ENCODE measurements around the gene ATP1A4. TPM values are rescaled to one million over a fixed set of nuclear protein-coding genes. Genes with fewer than 3 reads are reported as not detected.

The ATP1A4 gene
- total and polyA plus RNA-seq, 9 of the 15 experiments (the other 6 are each of a cell fraction or from before 2014, with no cell fraction given): 0.07 TPM; not detected in 8

DNA sequence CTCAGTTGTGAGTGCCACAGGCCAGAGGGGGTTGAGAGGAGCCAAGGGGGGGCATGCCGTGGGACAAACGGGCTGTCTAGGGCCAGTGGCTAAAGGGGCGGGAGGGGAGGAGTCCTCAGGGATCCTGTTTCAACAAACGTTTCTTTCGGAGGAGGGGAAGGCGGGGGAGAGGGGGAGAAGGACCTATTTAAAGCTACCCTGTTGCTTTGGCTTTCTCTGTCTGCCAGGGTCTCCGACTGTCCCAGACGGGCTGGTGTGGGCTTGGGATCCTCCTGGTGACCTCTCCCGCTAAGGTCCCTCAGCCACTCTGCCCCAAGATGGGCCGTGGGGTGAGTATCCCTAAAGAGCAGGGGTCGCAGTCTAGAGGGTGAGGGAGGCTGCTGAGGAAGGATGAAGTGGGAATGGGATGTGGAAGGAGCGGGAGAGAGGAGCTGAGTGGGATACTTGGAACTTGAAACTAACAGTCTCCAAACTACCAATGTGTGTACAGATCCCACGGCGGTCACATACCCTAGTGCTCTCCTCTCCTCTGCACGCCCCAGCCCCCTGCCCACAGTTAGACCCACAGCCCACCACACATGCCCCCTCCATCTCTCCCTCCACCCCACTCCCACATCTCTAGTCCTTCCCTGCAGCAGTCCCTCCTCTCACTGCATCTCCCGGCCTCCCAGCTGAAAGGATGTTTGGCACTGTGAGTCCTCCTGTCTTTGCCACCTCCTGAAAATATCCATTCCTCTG lies 35.7 kb upstream of the ATP1A4 start, which contains the start of gene ATP1A2:
TSS of gene ATP1A2 (plus strand) at position 215 of the 738 bp plus-strand sequence. CDS start at position 318, 103 bp downstream.
- H2AFZ ChIP-seq (ENCODE audit: low read depth, low read length): no peak within 1 kb of the TSS
- intact Hi-C loops (cut with micrococcal nuclease): no loop called here
- H3K79me2 ChIP-seq (ENCODE audit: control insufficient read depth, insufficient read depth, low read length): no peaks in the 10 kb centered on the region
- WGBS (ENCODE audit: insufficient coverage, low coverage, missing lambda C conversion rate): under 1% methylated on average over 15 of the region's 16 CpGs
- H3K4me3 ChIP-seq: no peak within 1 kb of the TSS
- peaks cover 27 to 60% of the 10 kb centered on the region in 2 experiments for H3K27me3 ChIP-seq (ENCODE audit: control insufficient read depth in 2 of 2, insufficient read depth in 2 of 2, low read length in 2 of 2)
- BruUV-seq (replicated peaks): no TSS peak
- H4K20me1 ChIP-seq (replicated peaks; ENCODE audit: control insufficient read depth, insufficient read depth, low read length): no peaks in the 10 kb centered on the region
- no peaks in the 10 kb centered on the region; a peak in 1 of 5 replicates for H3K4me1 ChIP-seq (replicated peaks in 1 of 2; ENCODE audit: control insufficient read depth in 2 of 2, insufficient read depth in 2 of 2, low read length in 2 of 2)
- no peaks in the 10 kb centered on the region for H3K9me3 ChIP-seq (replicated peaks; ENCODE audit: control insufficient read depth, insufficient read depth, low read depth, low read length)
- H3K36me3 ChIP-seq (ENCODE audit: control insufficient read depth, insufficient read depth, low read length): no peaks in the 10 kb centered on the region
- H3K9ac ChIP-seq (ENCODE audit: insufficient read depth in 1 of 2, low read depth in 2 of 2, low read length in 2 of 2): no peak within 1 kb of the TSS
- in situ Hi-C loops (cut with MboI): no loop called here
- POLR2A ChIA-PET: interaction anchor here (0.7 to 0.8 kb wide), 2 partner anchors 8 to 129 kb away, joined by 3 to 5 read pairs; no protein-coding TSS in a partner anchor
- CTCF ChIA-PET (ENCODE audit: low intra/inter-chr PET ratio): no interaction called here
- H3K27ac ChIP-seq (ENCODE audit: extremely low read depth, low read depth, low read length): no peak within 1 kb of the TSS
- DNase-seq (ENCODE audit: extremely low read depth in 1 of 4, low spot score in 3 of 4): no peak
- H3K4me2 ChIP-seq (ENCODE audit: insufficient read depth, low read length): no peak within 1 kb of the TSS
- ATAC-seq: no peak
- no peaks in the 10 kb centered on the region for H3K9me1 ChIP-seq (ENCODE audit: control insufficient read depth, insufficient read depth, low read length)
- TF ChIP-seq ZNF282 (CRISPR knock-in tag; IDR thresholded peaks at IDR 0.05): no peak
- TF ChIP-seq HEY1 (CRISPR knock-in tag; IDR thresholded peaks at IDR 0.05; ENCODE audit: borderline replicate concordance): no peak
- no peak for TF ChIP-seq NFE2L1 (tag; IDR thresholded peaks at IDR 0.05; ENCODE audit: borderline replicate concordance, low read depth)
- TF ChIP-seq, protein P1, sequence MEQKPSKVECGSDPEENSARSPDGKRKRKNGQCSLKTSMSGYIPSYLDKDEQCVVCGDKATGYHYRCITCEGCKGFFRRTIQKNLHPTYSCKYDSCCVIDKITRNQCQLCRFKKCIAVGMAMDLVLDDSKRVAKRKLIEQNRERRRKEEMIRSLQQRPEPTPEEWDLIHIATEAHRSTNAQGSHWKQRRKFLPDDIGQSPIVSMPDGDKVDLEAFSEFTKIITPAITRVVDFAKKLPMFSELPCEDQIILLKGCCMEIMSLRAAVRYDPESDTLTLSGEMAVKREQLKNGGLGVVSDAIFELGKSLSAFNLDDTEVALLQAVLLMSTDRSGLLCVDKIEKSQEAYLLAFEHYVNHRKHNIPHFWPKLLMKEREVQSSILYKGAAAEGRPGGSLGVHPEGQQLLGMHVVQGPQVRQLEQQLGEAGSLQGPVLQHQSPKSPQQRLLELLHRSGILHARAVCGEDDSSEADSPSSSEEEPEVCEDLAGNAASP (IDR thresholded peaks at IDR 0.05): no peak
- TF ChIP-seq NCOA4 (IDR thresholded peaks at IDR 0.05; ENCODE audit: partially characterized antibody): no peak
- TF ChIP-seq SMARCB1 (IDR thresholded peaks at IDR 0.05; ENCODE audit: insufficient read length, low read depth): no peak
- TF ChIP-seq ZNF57 (CRISPR knock-in tag; IDR thresholded peaks at IDR 0.05): no peak
- TF ChIP-seq MLX (CRISPR knock-in tag; conservative IDR thresholded peaks at IDR 0.05): no peak
- no peak for TF ChIP-seq ADNP (tag; IDR thresholded peaks at IDR 0.05)
- TF ChIP-seq BMI1 (IDR thresholded peaks at IDR 0.05; ENCODE audit: low read length): no peak
- FAIRE-seq: no peak

Measured in K562 (cell line).